SK-N-SH (cell line): Measurements from ENCODE around the gene CAPN5. TPM values are rescaled to one million over a fixed set of nuclear protein-coding genes. Genes with fewer than 3 reads are reported as not detected.

ENCODE experiments used
- CTCF ChIA-PET: fragments of 300-600, 350-600 bp; formaldehyde crosslinking; extraction: SDS; loops from one replicate; lab custom pipeline; 2021; lab: Yijun Ruan, JAX
- POLR2A ChIA-PET: fragments of 350-600 bp; sonication (Branson Sonifier 250); formaldehyde crosslinking; extraction: SDS; loops from one replicate; lab custom pipeline; 2020; ENCODE audit warnings: antibody characterized with exemption, inconsistent platforms; lab: Yijun Ruan, JAX
- DNase-seq: peaks from one replicate; pipeline ENCODE4 v3.0.0; 2012
- H2AFZ ChIP-seq: fragments of 200-600 bp; sonication (generic); 2 replicates; pipeline ENCODE4 v1.8.1; 2016; ENCODE audit warnings: antibody characterized with exemption, mild to moderate bottlenecking, low read depth
- H3F3A ChIP-seq: fragments of 200-600 bp; sonication (generic); replicated peaks from 2 replicates; pipeline ENCODE3; 2016; ENCODE audit warnings: antibody characterized with exemption, mild to moderate bottlenecking; ENCODE audit not compliant: insufficient read depth
- H3K27ac ChIP-seq, 2 experiments: fragments of 200-500 bp in 1 of 2; fragments of 200-600 bp in 1 of 2; sonication (Bioruptor generic) in 1 of 2; sonication (generic), shearing (Covaris generic) in 1 of 2; 2 replicates each; pipeline versions ENCODE4 v1.5.1 to v1.6.1; 2014 to 2016; ENCODE audit warnings: low read depth in 2 of 2, inconsistent platforms in 1 of 2, low read length in 1 of 2, mild to moderate bottlenecking in 1 of 2, mixed read lengths in 1 of 2
- H3K27me3 ChIP-seq: fragments of 200-600 bp; sonication (generic), shearing (Covaris generic); 2 replicates; pipeline ENCODE4 v1.6.1; 2016; ENCODE audit warnings: mixed run types; ENCODE audit not compliant: insufficient read depth
- H3K36me3 ChIP-seq, 2 experiments: fragments of 200-500 bp in 1 of 2; fragments of 200-600 bp in 1 of 2; sonication (Bioruptor generic) in 1 of 2; sonication (generic) in 1 of 2; replicated peaks in 1 of 2; 2 replicates each; pipeline versions ENCODE3 to v1.5.1; 2014 to 2016; ENCODE audit warnings: low read length in 1 of 2, mild to moderate bottlenecking in 1 of 2; ENCODE audit not compliant: insufficient read depth in 2 of 2, control insufficient read depth in 1 of 2
- H3K4me1 ChIP-seq, 2 experiments: fragments of 200-500 bp in 1 of 2; fragments of 200-600 bp in 1 of 2; sonication (Bioruptor generic) in 1 of 2; sonication (generic), shearing (Covaris generic) in 1 of 2; 2 replicates each; pipeline versions ENCODE4 v1.5.1 to v1.6.1; 2014 to 2016; ENCODE audit warnings: low read depth in 1 of 2, low read length in 1 of 2, mixed run types in 1 of 2; ENCODE audit not compliant: insufficient read depth in 2 of 2, control insufficient read depth in 1 of 2
- H3K4me2 ChIP-seq: fragments of 200-600 bp; sonication (generic), shearing (Covaris generic); 2 replicates; pipeline ENCODE4 v1.6.1; 2017; ENCODE audit warnings: mixed run types
- H3K4me3 ChIP-seq, 2 experiments: fragments of 200-500 bp in 1 of 2; fragments of 200-600 bp in 1 of 2; sonication (Bioruptor generic) in 1 of 2; sonication (generic), shearing (Covaris generic) in 1 of 2; 2 replicates each; pipeline versions ENCODE4 v1.5.1 to v1.8.1; 2014 to 2016; ENCODE audit warnings: low read depth in 2 of 2, inconsistent platforms in 1 of 2, low read length in 1 of 2, mild to moderate bottlenecking in 1 of 2, mixed read lengths in 1 of 2, moderate library complexity in 1 of 2
- H3K79me2 ChIP-seq: fragments of 200-600 bp; sonication (generic); 2 replicates; pipeline ENCODE4 v1.8.1; 2017; ENCODE audit warnings: mild to moderate bottlenecking; ENCODE audit not compliant: insufficient read depth
- H3K9ac ChIP-seq: fragments of 200-600 bp; sonication (generic); 2 replicates; pipeline ENCODE4 v1.6.1; 2017; ENCODE audit warnings: mixed run types
- H3K9me2 ChIP-seq: fragments of 200-600 bp; sonication (generic); 2 replicates; pipeline ENCODE4 v1.6.1; 2017; ENCODE audit warnings: mixed run types
- H3K9me3 ChIP-seq: fragments of 200-600 bp; sonication (generic); 2 replicates; pipeline ENCODE4 v1.6.1; 2017; ENCODE audit warnings: mixed run types, mild to moderate bottlenecking, moderate library complexity
- H4K20me1 ChIP-seq: fragments of 200-600 bp; sonication (generic); 2 replicates; pipeline ENCODE4 v1.6.1; 2017; ENCODE audit warnings: mild to moderate bottlenecking, mixed run types; ENCODE audit not compliant: insufficient read depth
- CHD2 ChIP-seq: fragments of 150-350 bp; IDR thresholded peaks from 2 replicates; pipeline ENCODE4 v1.6.1; 2018; ENCODE audit warnings: low read length; ENCODE audit not compliant: partially characterized antibody
- FOXJ3 ChIP-seq: sonication (generic); formaldehyde crosslinking; IDR thresholded peaks from 2 replicates; pipeline ENCODE4 v1.5.1; 2020; ENCODE audit warnings: mild to moderate bottlenecking, missing genetic modification reagents
- FOXM1 ChIP-seq: IDR thresholded peaks from 2 replicates; pipeline ENCODE4 v1.4.0; 2012; ENCODE audit warnings: low read depth, mild to moderate bottlenecking
- GATA2 ChIP-seq: sonication (generic); formaldehyde crosslinking; IDR thresholded peaks from 2 replicates; pipeline ENCODE4 v1.5.0; 2020; ENCODE audit warnings: mild to moderate bottlenecking, missing genetic modification reagents
- MEF2A ChIP-seq: IDR thresholded peaks from 2 replicates; pipeline ENCODE4 v1.4.0; 2012; ENCODE audit warnings: low read depth, borderline replicate concordance
- MXI1 ChIP-seq: IDR thresholded peaks from 2 replicates; pipeline ENCODE4 v1.6.1; 2012; ENCODE audit warnings: mild to moderate bottlenecking, low read depth, low read length, improper control_type of control experiment
- NFIC ChIP-seq: IDR thresholded peaks from 2 replicates; pipeline ENCODE4 v1.4.0; 2012; ENCODE audit warnings: borderline replicate concordance
- NRF1 ChIP-seq: IDR thresholded peaks from 2 replicates; pipeline ENCODE4 v1.6.1; 2012; ENCODE audit warnings: low read depth, mild to moderate bottlenecking, low read length
- RCOR1 ChIP-seq: fragments of 150-350 bp; IDR thresholded peaks from 2 replicates; pipeline ENCODE4 v1.6.1; 2017; ENCODE audit warnings: antibody characterized with exemption, low read length
- RFX5 ChIP-seq: IDR thresholded peaks from 2 replicates; pipeline ENCODE4 v1.6.1; 2012; ENCODE audit warnings: mild to moderate bottlenecking, improper control_type of control experiment, low read length
- SIN3A ChIP-seq: IDR thresholded peaks from 2 replicates; pipeline ENCODE4 v1.6.1; 2012; ENCODE audit warnings: low read depth, mild to moderate bottlenecking, low read length, moderate library complexity, borderline replicate concordance
- SMC3 ChIP-seq: IDR thresholded peaks from 2 replicates; pipeline ENCODE4 v1.6.1; 2012; ENCODE audit warnings: low read depth, low read length, improper control_type of control experiment
- TAF1 ChIP-seq: IDR thresholded peaks from 2 replicates; pipeline ENCODE4 v1.6.1; 2012; ENCODE audit warnings: low read depth, mild to moderate bottlenecking, low read length, moderate library complexity, borderline replicate concordance
- TCF12 ChIP-seq: IDR thresholded peaks from 2 replicates; pipeline ENCODE4 v1.4.0; 2012
- YY1 ChIP-seq: IDR thresholded peaks from 2 replicates; pipeline ENCODE4 v1.4.0; 2012; ENCODE audit warnings: low read depth, mild to moderate bottlenecking
- WGBS: methylation state at CpG from one replicate; pipeline ENCODE4 v1.1.6; 2017; ENCODE audit warnings: low lambda C conversion rate; 5-methylcytosine and 5-hydroxymethylcytosine counted together
- polyA plus RNA-seq, 3 experiments: library from polyadenylated mRNA; depleted of rRNA; stranded (reverse); fragments of >200 nt; gene quantifications; 2 replicates each; pipeline ENCODE4 v1.2.3, GENCODE V29; 2012
- TF ChIP-seq, protein P1 (sequence below): fragments of 200-600 bp; sonication (generic); IDR thresholded peaks from 2 replicates; pipeline ENCODE4 v1.6.1; 2017; ENCODE audit warnings: antibody characterized with exemption, mild to moderate bottlenecking, moderate library complexity
- TF ChIP-seq, protein P2 (sequence below): fragments of 150-350 bp; IDR thresholded peaks from 2 replicates; pipeline ENCODE4 v1.6.1; 2016; ENCODE audit warnings: mild to moderate bottlenecking, low read depth, low read length
- TF ChIP-seq, protein P3 (sequence below): IDR thresholded peaks from 2 replicates; pipeline ENCODE4; 2012
- TF ChIP-seq, protein P4 (sequence below): IDR thresholded peaks from 2 replicates; pipeline ENCODE4 v1.4.0; 2012; ENCODE audit warnings: low read depth

The CAPN5 gene
- polyA plus RNA-seq, 1 of the 3 experiments (the other 2 are of a cell fraction) = 33.1 TPM

DNA sequence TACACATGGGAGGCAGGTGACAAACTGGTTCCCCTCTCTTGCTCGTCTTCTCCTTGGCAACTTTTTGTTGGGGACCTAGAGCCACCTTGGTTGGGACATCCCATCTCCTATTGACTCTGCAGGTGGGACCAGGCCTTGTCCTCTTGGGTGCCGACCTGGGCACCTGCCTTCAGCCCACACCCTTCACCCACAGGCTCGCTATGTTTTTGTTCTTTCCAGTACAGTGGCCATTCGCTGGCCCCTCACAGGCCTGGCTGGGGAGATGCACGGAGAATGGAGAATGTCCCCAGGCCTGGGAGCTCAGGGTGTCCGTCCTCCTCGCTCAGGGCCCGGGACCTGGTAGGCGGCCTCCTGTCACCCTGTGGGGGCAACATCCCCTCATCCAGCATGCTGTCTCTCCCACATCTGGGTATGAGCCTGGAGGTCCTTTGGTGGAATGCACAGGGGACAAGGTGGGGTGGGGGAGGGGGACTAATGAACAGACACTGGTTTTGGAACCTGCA is 21.0 kb downstream of the CAPN5 start:
- no peak overlapping the region for H3K9ac ChIP-seq
- peaks cover 0 to 2% of the 10 kb centered on the region in 2 experiments for H3K36me3 ChIP-seq
- no peaks in the 10 kb centered on the region for H3K9me3 ChIP-seq
- peaks cover 22% of the 10 kb centered on the region for H3K79me2 ChIP-seq
- H3K9me2 ChIP-seq = no peaks in the 10 kb centered on the region
- no peaks in the 10 kb centered on the region for H3K27me3 ChIP-seq
- CTCF ChIA-PET = interaction anchor here (1.5 to 9.5 kb wide), 7 partner anchors 14 to 168 kb away, joined by 5 to 218 read pairs (median 10); partner anchors contain the start of gene OMP
- H2AFZ ChIP-seq = no peak overlapping the region
- DNase-seq = no peak
- H3K4me3 ChIP-seq = no peak overlapping the region
- H3K4me1 ChIP-seq = peaks cover 0 to 8% of the 10 kb centered on the region in 2 experiments; a peak in 1 of 4 replicates
- POLR2A ChIA-PET = no interaction called here
- 91% methylated on average over 5 of the region's 9 CpGs for WGBS
- no peak overlapping the region for H3K27ac ChIP-seq
- H3K4me2 ChIP-seq = no peak overlapping the region
- TF ChIP-seq NFIC (no peak), CHD2 (no peak), GATA2 (CRISPR knock-in tag) (no peak), RFX5 (no peak), FOXM1 (no peak), RCOR1 (no peak), MXI1 (no peak), MEF2A (no peak), TAF1 (no peak), YY1 (no peak), NRF1 (no peak), SIN3A (no peak), SMC3 (no peak), TCF12 (no peak), FOXJ3 (CRISPR knock-in tag) (no peak)
- TF ChIP-seq, protein P1, sequence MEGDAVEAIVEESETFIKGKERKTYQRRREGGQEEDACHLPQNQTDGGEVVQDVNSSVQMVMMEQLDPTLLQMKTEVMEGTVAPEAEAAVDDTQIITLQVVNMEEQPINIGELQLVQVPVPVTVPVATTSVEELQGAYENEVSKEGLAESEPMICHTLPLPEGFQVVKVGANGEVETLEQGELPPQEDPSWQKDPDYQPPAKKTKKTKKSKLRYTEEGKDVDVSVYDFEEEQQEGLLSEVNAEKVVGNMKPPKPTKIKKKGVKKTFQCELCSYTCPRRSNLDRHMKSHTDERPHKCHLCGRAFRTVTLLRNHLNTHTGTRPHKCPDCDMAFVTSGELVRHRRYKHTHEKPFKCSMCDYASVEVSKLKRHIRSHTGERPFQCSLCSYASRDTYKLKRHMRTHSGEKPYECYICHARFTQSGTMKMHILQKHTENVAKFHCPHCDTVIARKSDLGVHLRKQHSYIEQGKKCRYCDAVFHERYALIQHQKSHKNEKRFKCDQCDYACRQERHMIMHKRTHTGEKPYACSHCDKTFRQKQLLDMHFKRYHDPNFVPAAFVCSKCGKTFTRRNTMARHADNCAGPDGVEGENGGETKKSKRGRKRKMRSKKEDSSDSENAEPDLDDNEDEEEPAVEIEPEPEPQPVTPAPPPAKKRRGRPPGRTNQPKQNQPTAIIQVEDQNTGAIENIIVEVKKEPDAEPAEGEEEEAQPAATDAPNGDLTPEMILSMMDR = no peak
- TF ChIP-seq, protein P2, sequence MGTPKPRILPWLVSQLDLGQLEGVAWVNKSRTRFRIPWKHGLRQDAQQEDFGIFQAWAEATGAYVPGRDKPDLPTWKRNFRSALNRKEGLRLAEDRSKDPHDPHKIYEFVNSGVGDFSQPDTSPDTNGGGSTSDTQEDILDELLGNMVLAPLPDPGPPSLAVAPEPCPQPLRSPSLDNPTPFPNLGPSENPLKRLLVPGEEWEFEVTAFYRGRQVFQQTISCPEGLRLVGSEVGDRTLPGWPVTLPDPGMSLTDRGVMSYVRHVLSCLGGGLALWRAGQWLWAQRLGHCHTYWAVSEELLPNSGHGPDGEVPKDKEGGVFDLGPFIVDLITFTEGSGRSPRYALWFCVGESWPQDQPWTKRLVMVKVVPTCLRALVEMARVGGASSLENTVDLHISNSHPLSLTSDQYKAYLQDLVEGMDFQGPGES = no peak
- TF ChIP-seq, protein P3, sequence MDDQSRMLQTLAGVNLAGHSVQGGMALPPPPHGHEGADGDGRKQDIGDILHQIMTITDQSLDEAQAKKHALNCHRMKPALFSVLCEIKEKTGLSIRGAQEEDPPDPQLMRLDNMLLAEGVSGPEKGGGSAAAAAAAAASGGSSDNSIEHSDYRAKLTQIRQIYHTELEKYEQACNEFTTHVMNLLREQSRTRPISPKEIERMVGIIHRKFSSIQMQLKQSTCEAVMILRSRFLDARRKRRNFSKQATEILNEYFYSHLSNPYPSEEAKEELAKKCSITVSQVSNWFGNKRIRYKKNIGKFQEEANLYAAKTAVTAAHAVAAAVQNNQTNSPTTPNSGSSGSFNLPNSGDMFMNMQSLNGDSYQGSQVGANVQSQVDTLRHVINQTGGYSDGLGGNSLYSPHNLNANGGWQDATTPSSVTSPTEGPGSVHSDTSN = no peak
- TF ChIP-seq, protein P4, sequence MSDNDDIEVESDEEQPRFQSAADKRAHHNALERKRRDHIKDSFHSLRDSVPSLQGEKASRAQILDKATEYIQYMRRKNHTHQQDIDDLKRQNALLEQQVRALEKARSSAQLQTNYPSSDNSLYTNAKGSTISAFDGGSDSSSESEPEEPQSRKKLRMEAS = no peak
- H3F3A ChIP-seq = peaks cover 3% of the 10 kb centered on the region
- H4K20me1 ChIP-seq = peaks cover 17% of the 10 kb centered on the region
